Endothelial cell of umbilical vein (primary cell): ENCODE measurements around the gene LRP6. TPM values are rescaled to one million over a fixed set of nuclear protein-coding genes. Genes with fewer than 3 reads are reported as not detected.
"Not testable (repeated sequence)": the region's sequence is repeated elsewhere in the genome, so short reads cannot be mapped to it uniquely, and the experiment has no call there.

Experiments
- BruUV-seq: library from RNA; stranded (reverse); fragments of 400-500 nt; replicated peaks from 2 replicates; lab custom pipeline; 2021; lab: Mats Ljungman, UMichigan
- CTCF ChIA-PET: fragments of 300-600, 350-600 bp; sonication (Branson Sonifier 250); formaldehyde crosslinking; loops from one replicate; lab custom pipeline; 2021; ENCODE audit warnings: antibody characterized with exemption, inconsistent platforms; lab: Charles Lee
- POLR2A ChIA-PET: fragments of 300-600, 350-600 bp; sonication (Branson Sonifier 250); formaldehyde crosslinking; loops from one replicate; lab custom pipeline; 2021; ENCODE audit warnings: antibody characterized with exemption, inconsistent platforms; lab: Charles Lee
- DNase-seq: peaks from one replicate; pipeline ENCODE4 v3.0.0-alpha.2; 2011; ENCODE audit warnings: low read depth, low spot score
- FAIRE-seq: peaks from 2 replicates; lab custom pipeline; 2011; peaks lifted over from hg19 to GRCh38; lab: Jason Lieb, UNC
- H2AFZ ChIP-seq: 2 replicates; pipeline ENCODE4 v1.6.0; 2012; ENCODE audit warnings: low read depth, low read length, control low read depth, inconsistent platforms
- H3K27ac ChIP-seq: 2 replicates; pipeline ENCODE4 v1.5.1; 2011; ENCODE audit warnings: low read depth, mild to moderate bottlenecking, control low read depth, low read length, moderate library complexity; ENCODE audit not compliant: insufficient read depth
- H3K27me3 ChIP-seq, 2 experiments: 2 replicates each; pipeline versions ENCODE4 v1.6.0 to v1.6.1; 2011; ENCODE audit warnings: low read length in 2 of 2, mixed read lengths in 1 of 2; ENCODE audit not compliant: control insufficient read depth in 2 of 2, insufficient read depth in 2 of 2
- H3K36me3 ChIP-seq, 2 experiments: 2 replicates in 1 of 2; 3 replicates in 1 of 2; pipeline ENCODE4 v1.5.1; 2011; ENCODE audit warnings: low read length in 2 of 2, mild to moderate bottlenecking in 1 of 2, moderate library complexity in 1 of 2; ENCODE audit not compliant: control insufficient read depth in 2 of 2, insufficient read depth in 2 of 2; ENCODE audit errors: extremely low read depth in 1 of 2
- H3K4me1 ChIP-seq: 3 replicates; pipeline ENCODE4 v1.5.1; 2011; ENCODE audit warnings: mild to moderate bottlenecking, low read length; ENCODE audit not compliant: control insufficient read depth, insufficient read depth; ENCODE audit errors: extremely low read depth
- H3K4me2 ChIP-seq: 2 replicates; pipeline ENCODE4 v1.6.1; 2011; ENCODE audit warnings: low read length, control low read depth, mixed read lengths; ENCODE audit not compliant: insufficient read depth
- H3K4me3 ChIP-seq, 3 experiments: fragments of 200-600 bp in 1 of 3; sonication (generic), shearing (Covaris generic) in 1 of 3; replicated peaks in 1 of 3; 2 replicates each; pipeline ENCODE4 v1.5.1; 2011 to 2016; ENCODE audit warnings: control low read depth in 3 of 3, low read length in 3 of 3, mild to moderate bottlenecking in 2 of 3, inconsistent platforms in 1 of 3, low read depth in 1 of 3, moderate library complexity in 1 of 3; ENCODE audit not compliant: insufficient read depth in 1 of 3
- H3K79me2 ChIP-seq: 2 replicates; pipeline ENCODE4 v1.6.0; 2012; ENCODE audit warnings: low read length, inconsistent platforms; ENCODE audit not compliant: control insufficient read depth, insufficient read depth
- H3K9ac ChIP-seq: replicated peaks from 2 replicates; pipeline ENCODE3; 2011; ENCODE audit warnings: low read length, control low read depth; ENCODE audit not compliant: insufficient read depth; ENCODE audit errors: extremely low read depth
- H3K9me1 ChIP-seq: replicated peaks from 3 replicates; pipeline ENCODE4 v1.6.0; 2011; ENCODE audit warnings: mild to moderate bottlenecking, low read length; ENCODE audit not compliant: control insufficient read depth, insufficient read depth; ENCODE audit errors: extremely low read depth
- H3K9me3 ChIP-seq: replicated peaks from 2 replicates; pipeline ENCODE4 v1.5.1; 2012; ENCODE audit warnings: low read length, inconsistent platforms; ENCODE audit not compliant: control insufficient read depth, insufficient read depth
- H4K20me1 ChIP-seq: replicated peaks from 2 replicates; pipeline ENCODE3; 2011; ENCODE audit warnings: mild to moderate bottlenecking, low read length; ENCODE audit not compliant: control insufficient read depth, insufficient read depth; ENCODE audit errors: extremely low read depth
- EZH2 ChIP-seq: IDR thresholded peaks from 2 replicates; pipeline ENCODE4 v1.6.1; 2012; ENCODE audit warnings: borderline replicate concordance, low read depth, mild to moderate bottlenecking, moderate library complexity, low read length, inconsistent platforms; ENCODE audit not compliant: severe bottlenecking
- FOS ChIP-seq: IDR thresholded peaks from 2 replicates; pipeline ENCODE4 v1.6.1; 2011; ENCODE audit warnings: mild to moderate bottlenecking, low read length, moderate library complexity, borderline replicate concordance; ENCODE audit not compliant: insufficient read depth
- GATA2 ChIP-seq: IDR thresholded peaks from 2 replicates; pipeline ENCODE4 v1.7.0; 2011; ENCODE audit warnings: low read depth, mild to moderate bottlenecking, moderate library complexity, mixed read lengths, low read length; ENCODE audit not compliant: insufficient read length, insufficient read depth
- POLR2A ChIP-seq: IDR thresholded peaks from 2 replicates; pipeline ENCODE4 v1.6.1; 2012; ENCODE audit warnings: low read depth, mild to moderate bottlenecking, control low read depth, low read length
- POLR2AphosphoS5 ChIP-seq: IDR thresholded peaks from 2 replicates; pipeline ENCODE4 v1.6.1; 2012; ENCODE audit warnings: low read depth, mild to moderate bottlenecking, control low read depth, low read length, moderate library complexity; ENCODE audit not compliant: insufficient read depth
- dilution Hi-C: fragments of 300-500 bp; cut with MboI; formaldehyde crosslinking; loops from one replicate; pipeline ENCODE4 v1.15.0; 2019; ENCODE audit warnings: low sequenced_read_pairs; ENCODE audit not compliant: extremely low pct_ligation_motif_present
- intact Hi-C: fragments of 100-400 bp; cut with micrococcal nuclease; formaldehyde crosslinking; loops from one replicate; pipeline ENCODE4 v1.10.0; 2022
- polyA plus RNA-seq, 4 experiments: library from polyadenylated mRNA; depleted of rRNA in 3 of 4; stranded (reverse) in 3 of 4; unstranded in 1 of 4; fragments of >200 nt; gene quantifications; 2 replicates each; pipeline versions ENCODE4 v1.2.1 to v1.2.3, GENCODE V29; 2011 to 2012; ENCODE audit warnings: missing spikeins in 1 of 4
- total RNA-seq: library from RNA; stranded (reverse); gene quantifications from 2 replicates; pipeline ENCODE4 v1.2.3, GENCODE V29; 2021
- TF ChIP-seq, protein P1 (sequence below), 2 donors: IDR thresholded peaks; 1 replicate in 1 of 2; 2 replicates in 1 of 2; pipeline ENCODE4 v1.5.1; 2011; ENCODE audit warnings: low read length in 2 of 2, mild to moderate bottlenecking in 2 of 2, moderate library complexity in 2 of 2, control low read depth in 1 of 2, inconsistent platforms in 1 of 2, low read depth in 1 of 2; ENCODE audit not compliant: insufficient read depth in 1 of 2; ENCODE audit errors: extremely low read depth in 1 of 2

Gene LRP6
- total and polyA plus RNA-seq, 2 donors (not counting 3 experiments of a cell fraction or from before 2014, with no cell fraction given): 28.5 to 41.7 TPM

DNA sequence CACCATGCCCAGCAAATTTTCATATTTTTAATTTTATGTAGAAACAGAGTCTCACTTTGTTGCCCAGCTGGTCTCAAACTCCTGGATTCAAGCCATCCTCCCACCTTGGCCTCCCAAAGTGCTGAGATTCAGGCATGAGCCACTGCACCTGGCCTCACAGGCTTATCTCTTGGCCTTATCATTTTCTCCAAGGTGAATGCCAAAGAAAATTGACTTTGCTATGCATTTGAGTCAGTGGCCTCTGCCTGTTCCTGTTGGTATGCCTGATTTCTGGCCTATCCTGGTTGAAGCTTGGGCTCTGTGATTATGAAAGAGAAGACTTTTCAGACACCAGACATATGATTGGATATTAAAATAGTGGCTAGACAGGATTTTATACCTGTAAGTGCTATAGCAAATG lies 49.0 kb upstream of the LRP6 start:
- H3K9me3 ChIP-seq: no peaks in the 10 kb centered on the region
- POLR2A ChIA-PET: no interaction called here
- H3K4me3 ChIP-seq: no peak overlapping the region
- dilution Hi-C loops (no loop called here), intact Hi-C loops (no loop called here)
- H3K79me2 ChIP-seq: no peaks in the 10 kb centered on the region
- H3K36me3 ChIP-seq: no peaks in the 10 kb centered on the region
- H4K20me1 ChIP-seq: no peaks in the 10 kb centered on the region
- no peaks in the 10 kb centered on the region for H3K9me1 ChIP-seq
- H3K4me1 ChIP-seq: peaks cover 7% of the 10 kb centered on the region
- H3K9ac ChIP-seq: no peak overlapping the region
- DNase-seq (no peak), FAIRE-seq (no peak)
- BruUV-seq: no TSS peak
- no peaks in the 10 kb centered on the region for H3K27me3 ChIP-seq
- CTCF ChIA-PET: interaction anchor here (0.8 to 1.1 kb wide), 4 partner anchors 10 to 214 kb away, joined by 3 read pairs; partner anchors contain the start of gene MANSC1
- no peak overlapping the region for H2AFZ ChIP-seq
- no peak overlapping the region for H3K4me2 ChIP-seq
- TF ChIP-seq POLR2AphosphoS5 (no peak), GATA2 (no peak), FOS (no peak), EZH2 (no peak), POLR2A (no peak)
- TF ChIP-seq, protein P1, sequence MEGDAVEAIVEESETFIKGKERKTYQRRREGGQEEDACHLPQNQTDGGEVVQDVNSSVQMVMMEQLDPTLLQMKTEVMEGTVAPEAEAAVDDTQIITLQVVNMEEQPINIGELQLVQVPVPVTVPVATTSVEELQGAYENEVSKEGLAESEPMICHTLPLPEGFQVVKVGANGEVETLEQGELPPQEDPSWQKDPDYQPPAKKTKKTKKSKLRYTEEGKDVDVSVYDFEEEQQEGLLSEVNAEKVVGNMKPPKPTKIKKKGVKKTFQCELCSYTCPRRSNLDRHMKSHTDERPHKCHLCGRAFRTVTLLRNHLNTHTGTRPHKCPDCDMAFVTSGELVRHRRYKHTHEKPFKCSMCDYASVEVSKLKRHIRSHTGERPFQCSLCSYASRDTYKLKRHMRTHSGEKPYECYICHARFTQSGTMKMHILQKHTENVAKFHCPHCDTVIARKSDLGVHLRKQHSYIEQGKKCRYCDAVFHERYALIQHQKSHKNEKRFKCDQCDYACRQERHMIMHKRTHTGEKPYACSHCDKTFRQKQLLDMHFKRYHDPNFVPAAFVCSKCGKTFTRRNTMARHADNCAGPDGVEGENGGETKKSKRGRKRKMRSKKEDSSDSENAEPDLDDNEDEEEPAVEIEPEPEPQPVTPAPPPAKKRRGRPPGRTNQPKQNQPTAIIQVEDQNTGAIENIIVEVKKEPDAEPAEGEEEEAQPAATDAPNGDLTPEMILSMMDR (IDR thresholded peaks at IDR 0.05; ENCODE audit: extremely low read depth in 1 of 2, insufficient read depth in 1 of 2, low read depth in 1 of 2, low read length in 2 of 2): no peak
- H3K27ac ChIP-seq: no peak overlapping the region

DNA sequence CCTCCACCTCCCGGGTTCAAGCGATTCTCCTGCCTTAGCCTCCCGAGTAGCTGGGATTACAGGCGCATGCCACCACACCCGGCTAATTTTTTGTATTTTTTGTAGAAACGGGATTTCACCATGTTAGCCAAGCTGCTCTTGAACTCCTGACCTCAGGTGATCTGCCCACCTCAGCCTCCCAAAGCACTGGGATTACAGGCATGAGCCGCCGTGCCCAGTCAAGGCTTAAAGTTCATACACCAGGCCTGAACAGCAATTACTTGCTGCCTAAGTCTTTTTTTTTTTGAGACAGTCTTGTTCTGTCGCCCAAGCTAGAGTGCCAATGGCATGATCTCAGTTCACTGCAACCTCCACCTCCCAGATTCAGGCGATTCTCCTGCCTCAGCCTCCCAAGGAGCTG lies 43.9 kb upstream of the LRP6 start:
- H4K20me1 ChIP-seq, H2AFZ ChIP-seq, H3K36me3 ChIP-seq, H3K27me3 ChIP-seq, H3K9ac ChIP-seq, BruUV-seq, H3K9me3 ChIP-seq, H3K4me1 ChIP-seq, H3K27ac ChIP-seq, H3K79me2 ChIP-seq, intact Hi-C loops, FAIRE-seq, H3K9me1 ChIP-seq, DNase-seq, H3K4me3 ChIP-seq, POLR2A ChIA-PET, dilution Hi-C loops, H3K4me2 ChIP-seq: not testable (repeated sequence)
- CTCF ChIA-PET: interaction anchor here (2.0 kb wide), 1 partner anchor 17 kb away, joined by 11 read pairs; no protein-coding TSS in a partner anchor
